Placental epithelial cell (primary cell): Measurements from ENCODE around the gene SCML2. TPM values are rescaled to one million over a fixed set of nuclear protein-coding genes. Genes with fewer than 3 reads are reported as not detected.

Experiments used
- small RNA-seq: library from RNA; depleted of rRNA; stranded (forward); fragments of <200 nt; gene quantifications from one replicate; pipeline ENCODE3, GENCODE V24; 2012
- total RNA-seq: library from RNA; depleted of rRNA; stranded (reverse); fragments of >200 nt; gene quantifications from 2 replicates; pipeline ENCODE4 v1.2.3, GENCODE V29; 2012

The SCML2 gene
- 0.79 and 0.98 TPM in 2 replicates for total RNA-seq

DNA sequence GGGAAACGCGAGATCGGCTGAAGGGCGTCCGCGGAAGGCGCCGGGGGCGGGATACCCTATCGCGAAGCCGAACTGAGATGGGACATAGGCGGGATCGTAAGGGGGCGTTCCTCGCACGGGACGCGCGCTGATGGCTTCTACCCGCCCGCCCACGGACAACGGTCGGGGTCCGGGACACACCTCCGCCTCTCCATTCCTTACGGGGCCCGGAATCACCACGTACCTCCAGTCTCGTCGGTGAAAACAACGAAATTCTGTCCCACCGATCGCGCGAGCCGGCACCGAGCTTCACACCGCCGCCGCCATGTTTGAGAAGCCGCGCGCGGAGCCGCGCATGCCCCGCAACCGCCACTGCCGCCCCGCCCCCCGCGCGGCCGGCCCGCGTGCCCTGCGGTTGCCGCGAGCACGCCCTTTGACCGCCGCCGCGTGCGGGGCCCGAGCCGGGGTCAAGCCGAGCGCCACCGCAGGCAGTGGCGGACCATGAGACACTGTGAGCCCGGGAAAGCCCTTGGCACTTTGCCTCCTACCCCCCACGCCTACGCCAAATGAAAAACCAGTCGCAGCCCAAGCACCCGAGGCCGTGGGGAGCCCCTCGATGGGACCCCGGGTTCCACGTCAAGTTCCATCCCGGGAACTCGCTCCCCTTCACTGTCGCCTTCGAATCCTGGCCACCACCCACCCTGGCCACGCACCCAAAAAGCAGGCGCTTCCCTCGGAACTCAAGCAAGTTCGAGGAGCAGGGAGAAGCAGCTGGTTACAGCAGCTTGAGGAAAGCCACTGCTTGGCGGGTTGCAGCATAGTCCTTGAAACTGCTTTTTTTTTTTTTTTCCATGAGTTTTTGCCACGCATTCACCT lies at the start of gene SCML2:
SCML2 (minus strand) TSS at position 320 of the 855 bp plus-strand sequence. CDS start 20,617 bp downstream, outside the sequence.

DNA sequence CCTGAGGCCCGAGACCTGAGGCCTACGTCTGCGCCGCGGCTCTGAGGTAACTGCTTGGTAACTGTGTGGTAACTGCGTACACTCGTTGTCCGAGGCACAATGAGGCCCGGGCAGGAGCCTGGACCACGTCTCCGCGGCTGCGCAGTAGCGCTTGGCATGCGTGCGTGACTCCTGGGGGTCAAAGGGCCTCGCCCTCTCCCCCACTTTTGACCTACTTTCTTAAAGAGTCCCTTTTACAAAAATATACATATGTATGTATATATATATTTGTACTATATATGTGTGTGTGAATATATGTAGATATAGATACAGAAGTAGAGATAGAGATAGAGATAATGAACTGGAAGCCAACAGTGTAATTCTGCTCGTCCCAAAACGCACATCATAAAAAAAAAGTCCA lies 133.7 kb downstream of the SCML2 start, which contains the start of gene BEND2:
BEND2 (minus strand) TSS at position 101 of the 400 bp plus-strand sequence. CDS start 136 bp downstream, outside the sequence.

Small RNAs within 50 kb of the gene (small RNA-seq; reads per million reads assigned to genes)
- gene RF00019: not detected
- gene TMSB10P2: not detected

Other genes starting within 250 kb of the SCML2 start
- gene BEND2, start 133.8 kb downstream of the SCML2 start, total RNA-seq: not detected in 2 replicates
- 9.0 and 11.8 TPM in 2 replicates for gene CDKL5, start 70.9 kb upstream of the SCML2 start, total RNA-seq